Testis (tissue), 2 donors: Measurements from ENCODE around the gene HNRNPA3.
"Not testable (repeated sequence)": the region's sequence is repeated elsewhere in the genome, so short reads cannot be mapped to it uniquely, and the experiment has no call there.

Source experiments
- CTCF ChIP-seq, 3 experiments: fragments of 450-650 bp in 2 of 3; fragments of 200-600 bp in 1 of 3; sonication (generic) in 1 of 3; IDR thresholded peaks; one replicate each; pipeline ENCODE4 v1.5.1; 2016 to 2019; ENCODE audit warnings: antibody characterized with exemption in 3 of 3, mild to moderate bottlenecking in 2 of 3, moderate library complexity in 1 of 3
- POLR2A ChIP-seq: fragments of 450-650 bp; IDR thresholded peaks from one replicate; pipeline ENCODE4 v1.6.1; 2017; ENCODE audit warnings: antibody characterized with exemption, mild to moderate bottlenecking, moderate library complexity

- TF ChIP-seq POLR2A; CTCF (IDR thresholded peaks at IDR 0.05): not testable (repeated sequence)
These were observed 10.8 kb downstream of the HNRNPA3 start for GRCh38 chr2:177223436-177223835.
